Panc1 (cell line): Measurements from ENCODE around the gene WFDC5. TPM values are rescaled to one million over a fixed set of nuclear protein-coding genes. Genes with fewer than 3 reads are reported as not detected.

ENCODE experiments used
- ATAC-seq: fragments of 200-7000 bp; cut with Tn5 transposase; 2 replicates; pipeline ENCODE4 v1.9.1; 2020; ENCODE audit warnings: mild to moderate bottlenecking, moderate library complexity
- BruUV-seq: library from RNA; stranded (reverse); fragments of 400-500 nt; replicated peaks from 2 replicates; lab custom pipeline; 2021; lab: Mats Ljungman, UMichigan
- CTCF ChIA-PET: fragments of 300-600 bp; sonication (Branson Sonifier 250); formaldehyde crosslinking; loops from one replicate; lab custom pipeline; 2022; ENCODE audit warnings: antibody characterized with exemption; lab: Charles Lee
- POLR2A ChIA-PET: fragments of 300-600 bp; sonication (Branson Sonifier 250); formaldehyde crosslinking; loops from one replicate; lab custom pipeline; 2022; ENCODE audit warnings: antibody characterized with exemption; lab: Charles Lee
- DNase-seq: peaks from one replicate; pipeline ENCODE4 v3.0.0-alpha.2; 2010; ENCODE audit warnings: low read depth, low spot score
- H3K27ac ChIP-seq: 2 replicates; pipeline ENCODE4 v1.5.1; 2011; ENCODE audit warnings: mild to moderate bottlenecking, low read length, inconsistent platforms
- H3K27me3 ChIP-seq: fragments of 200-500 bp; sonication (Bioruptor generic); 2 replicates; pipeline ENCODE4 v1.6.0; 2014; ENCODE audit warnings: low read length, inconsistent platforms; ENCODE audit not compliant: control insufficient read depth, insufficient read depth
- H3K36me3 ChIP-seq: fragments of 200-500 bp; sonication (Bioruptor generic); 2 replicates; pipeline ENCODE4 v1.5.1; 2014; ENCODE audit warnings: inconsistent platforms, mild to moderate bottlenecking, low read length, moderate library complexity; ENCODE audit not compliant: control insufficient read depth, insufficient read depth
- H3K4me1 ChIP-seq: 2 replicates; pipeline ENCODE4 v1.5.1; 2011; ENCODE audit warnings: inconsistent platforms, mild to moderate bottlenecking, low read length, moderate library complexity; ENCODE audit not compliant: control insufficient read depth, insufficient read depth
- H3K4me3 ChIP-seq, 2 experiments: 2 replicates each; pipeline ENCODE4 v1.5.1; 2011 to 2012; ENCODE audit warnings: low read depth in 2 of 2, low read length in 2 of 2, mild to moderate bottlenecking in 2 of 2, inconsistent platforms in 1 of 2, moderate library complexity in 1 of 2
- H3K9me3 ChIP-seq: fragments of 200-500 bp; sonication (Bioruptor generic); 2 replicates; pipeline ENCODE4 v1.5.1; 2014; ENCODE audit warnings: low read depth, mild to moderate bottlenecking, inconsistent platforms, low read length, moderate library complexity; ENCODE audit not compliant: control insufficient read depth, insufficient read depth
- POLR2AphosphoS5 ChIP-seq: IDR thresholded peaks from 2 replicates; pipeline ENCODE4 v1.6.1; 2012; ENCODE audit warnings: mild to moderate bottlenecking, low read depth, low read length, moderate library complexity
- SIN3A ChIP-seq: IDR thresholded peaks from 2 replicates; pipeline ENCODE4 v1.6.1; 2012; ENCODE audit warnings: low read depth, mild to moderate bottlenecking, low read length, moderate library complexity, borderline replicate concordance; ENCODE audit not compliant: insufficient read depth
- TCF7L2 ChIP-seq: IDR thresholded peaks from 2 replicates; pipeline ENCODE4 v1.6.1; 2011; ENCODE audit warnings: mild to moderate bottlenecking, low read depth, low read length, inconsistent platforms
- in situ Hi-C: cut with HindIII; loops from 2 replicates; pipeline ENCODE4 v1.10.0; 2016; ENCODE audit warnings: low sequenced_read_pairs, low pct_unique_long_range_greater_than_20kb
- intact Hi-C: fragments of 100-400 bp; cut with micrococcal nuclease; formaldehyde crosslinking; loops from one replicate; pipeline ENCODE4 v1.10.0; 2022; ENCODE audit not compliant: unreplicated experiment
- total RNA-seq: library from RNA; stranded (reverse); gene quantifications from one replicate; pipeline ENCODE4 v1.2.1, GENCODE V29; 2021; ENCODE audit not compliant: unreplicated experiment
- TF ChIP-seq, protein P1 (sequence below), 2 experiments: IDR thresholded peaks; 2 replicates each; pipeline ENCODE4 v1.6.1; 2011 to 2012; ENCODE audit warnings: low read depth in 2 of 2, control low read depth in 1 of 2, low read length in 1 of 2, mild to moderate bottlenecking in 1 of 2, moderate library complexity in 1 of 2; ENCODE audit not compliant: insufficient read depth in 1 of 2
- TF ChIP-seq, protein P2 (sequence below): fragments of 450-650 bp; IDR thresholded peaks from 2 replicates; pipeline ENCODE4 v1.5.1; 2017; ENCODE audit warnings: mild to moderate bottlenecking

The WFDC5 gene
- total RNA-seq, 1 experiment from 2014 or later, result not detected

DNA sequence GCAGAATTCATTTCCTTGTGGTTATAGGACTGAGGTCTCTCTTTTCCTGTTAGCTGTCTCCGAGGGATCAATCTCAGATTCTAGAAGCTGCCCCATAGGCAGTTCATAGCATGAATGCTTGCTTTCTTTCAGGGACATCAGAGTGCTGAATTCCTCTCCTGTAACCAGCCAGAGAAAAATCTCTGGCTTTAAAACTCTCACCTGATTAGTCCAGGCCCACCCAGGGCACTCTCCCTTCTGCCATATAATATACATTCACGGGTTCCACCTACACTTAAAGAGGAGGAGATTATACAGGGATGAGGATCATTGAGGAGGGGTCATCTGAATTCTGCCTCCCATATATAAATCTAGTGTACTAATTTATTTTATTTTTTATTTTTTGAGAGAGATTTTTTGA is 11.9 kb downstream of the WFDC5 start:
- intact Hi-C loops, result loop anchor here (10.0 kb wide), 1 partner anchor 192 kb away; no protein-coding TSS in a partner anchor

DNA sequence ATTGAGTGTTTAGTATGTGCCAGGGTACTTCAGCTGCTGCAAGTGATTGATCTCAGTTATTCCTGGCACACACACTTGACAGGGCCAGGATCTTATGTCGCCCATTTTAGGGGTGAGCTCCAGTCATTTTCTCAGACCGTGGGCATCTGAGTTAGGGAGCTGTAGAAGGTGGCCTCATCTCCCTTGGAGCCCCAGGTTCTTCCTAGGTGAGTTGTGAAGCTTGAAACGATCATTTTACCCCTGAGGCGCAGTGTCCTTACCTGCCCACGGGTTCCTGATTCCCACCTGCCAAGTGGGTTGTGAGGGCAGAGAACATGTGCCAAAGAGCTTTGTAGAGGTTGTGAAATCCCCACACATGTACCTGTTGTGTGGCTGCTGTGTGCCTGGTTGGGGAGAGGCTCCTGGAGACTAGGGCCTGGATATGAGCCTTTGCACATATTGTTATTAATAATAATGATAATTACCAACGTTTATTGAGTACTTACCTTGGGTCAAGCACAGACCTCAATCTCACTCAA is 13.6 kb downstream of the WFDC5 start:
- Histone ChIP-seq H3K27ac (no peak overlapping the region), H3K27me3 (peaks cover 2% of the 10 kb centered on the region; the same call in 1 of the 2 replicates)
- intact Hi-C loops, result loop anchor here (10.0 kb wide), 1 partner anchor 193 kb away; no protein-coding TSS in a partner anchor

More for the DNA sequence above, 11.9 kb downstream of the WFDC5 start:
- in situ Hi-C loops, result no loop called here
- H3K27ac ChIP-seq, result no peak overlapping the region
- ChIA-PET CTCF (interaction anchor here (0.9 kb wide), 1 partner anchor 35 kb away, joined by 3 read pairs; no protein-coding TSS in a partner anchor), POLR2A (interaction anchor here (0.7 kb wide), 1 partner anchor 199 kb away, joined by 4 read pairs; no protein-coding TSS in a partner anchor)
- ATAC-seq (no peak), DNase-seq (no peak)
- H3K27me3 ChIP-seq, result peaks cover 4% of the 10 kb centered on the region
- BruUV-seq, result no TSS peak
- no peaks in the 10 kb centered on the region for H3K36me3 ChIP-seq
- TF ChIP-seq, protein P1, sequence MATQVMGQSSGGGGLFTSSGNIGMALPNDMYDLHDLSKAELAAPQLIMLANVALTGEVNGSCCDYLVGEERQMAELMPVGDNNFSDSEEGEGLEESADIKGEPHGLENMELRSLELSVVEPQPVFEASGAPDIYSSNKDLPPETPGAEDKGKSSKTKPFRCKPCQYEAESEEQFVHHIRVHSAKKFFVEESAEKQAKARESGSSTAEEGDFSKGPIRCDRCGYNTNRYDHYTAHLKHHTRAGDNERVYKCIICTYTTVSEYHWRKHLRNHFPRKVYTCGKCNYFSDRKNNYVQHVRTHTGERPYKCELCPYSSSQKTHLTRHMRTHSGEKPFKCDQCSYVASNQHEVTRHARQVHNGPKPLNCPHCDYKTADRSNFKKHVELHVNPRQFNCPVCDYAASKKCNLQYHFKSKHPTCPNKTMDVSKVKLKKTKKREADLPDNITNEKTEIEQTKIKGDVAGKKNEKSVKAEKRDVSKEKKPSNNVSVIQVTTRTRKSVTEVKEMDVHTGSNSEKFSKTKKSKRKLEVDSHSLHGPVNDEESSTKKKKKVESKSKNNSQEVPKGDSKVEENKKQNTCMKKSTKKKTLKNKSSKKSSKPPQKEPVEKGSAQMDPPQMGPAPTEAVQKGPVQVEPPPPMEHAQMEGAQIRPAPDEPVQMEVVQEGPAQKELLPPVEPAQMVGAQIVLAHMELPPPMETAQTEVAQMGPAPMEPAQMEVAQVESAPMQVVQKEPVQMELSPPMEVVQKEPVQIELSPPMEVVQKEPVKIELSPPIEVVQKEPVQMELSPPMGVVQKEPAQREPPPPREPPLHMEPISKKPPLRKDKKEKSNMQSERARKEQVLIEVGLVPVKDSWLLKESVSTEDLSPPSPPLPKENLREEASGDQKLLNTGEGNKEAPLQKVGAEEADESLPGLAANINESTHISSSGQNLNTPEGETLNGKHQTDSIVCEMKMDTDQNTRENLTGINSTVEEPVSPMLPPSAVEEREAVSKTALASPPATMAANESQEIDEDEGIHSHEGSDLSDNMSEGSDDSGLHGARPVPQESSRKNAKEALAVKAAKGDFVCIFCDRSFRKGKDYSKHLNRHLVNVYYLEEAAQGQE (IDR thresholded peaks at IDR 0.05; ENCODE audit: insufficient read depth in 1 of 2, low read depth in 2 of 2, low read length in 1 of 2), result no peak
- TF ChIP-seq, protein P2, sequence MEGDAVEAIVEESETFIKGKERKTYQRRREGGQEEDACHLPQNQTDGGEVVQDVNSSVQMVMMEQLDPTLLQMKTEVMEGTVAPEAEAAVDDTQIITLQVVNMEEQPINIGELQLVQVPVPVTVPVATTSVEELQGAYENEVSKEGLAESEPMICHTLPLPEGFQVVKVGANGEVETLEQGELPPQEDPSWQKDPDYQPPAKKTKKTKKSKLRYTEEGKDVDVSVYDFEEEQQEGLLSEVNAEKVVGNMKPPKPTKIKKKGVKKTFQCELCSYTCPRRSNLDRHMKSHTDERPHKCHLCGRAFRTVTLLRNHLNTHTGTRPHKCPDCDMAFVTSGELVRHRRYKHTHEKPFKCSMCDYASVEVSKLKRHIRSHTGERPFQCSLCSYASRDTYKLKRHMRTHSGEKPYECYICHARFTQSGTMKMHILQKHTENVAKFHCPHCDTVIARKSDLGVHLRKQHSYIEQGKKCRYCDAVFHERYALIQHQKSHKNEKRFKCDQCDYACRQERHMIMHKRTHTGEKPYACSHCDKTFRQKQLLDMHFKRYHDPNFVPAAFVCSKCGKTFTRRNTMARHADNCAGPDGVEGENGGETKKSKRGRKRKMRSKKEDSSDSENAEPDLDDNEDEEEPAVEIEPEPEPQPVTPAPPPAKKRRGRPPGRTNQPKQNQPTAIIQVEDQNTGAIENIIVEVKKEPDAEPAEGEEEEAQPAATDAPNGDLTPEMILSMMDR, result no peak
- TF ChIP-seq SIN3A (no peak), POLR2AphosphoS5 (no peak), TCF7L2 (no peak)
- H3K4me3 ChIP-seq, result no peak overlapping the region
- H3K4me1 ChIP-seq, result no peaks in the 10 kb centered on the region; the same call in 1 of the 2 replicates
- no peaks in the 10 kb centered on the region for H3K9me3 ChIP-seq

More for the DNA sequence above, 13.6 kb downstream of the WFDC5 start:
- Histone ChIP-seq H3K4me3 (peak overlapping the region in 1 of 2 experiments; percentile 40; a peak in 2 of 4 replicates), H3K36me3 (no peaks in the 10 kb centered on the region), H3K4me1 (no peaks in the 10 kb centered on the region; the same call in 1 of the 2 replicates), H3K9me3 (no peaks in the 10 kb centered on the region)
- ATAC-seq (peak; percentile 14; the same call in 1 of the 2 replicates), DNase-seq (no peak)
- CTCF ChIA-PET, result no interaction called here
- in situ Hi-C loops, result no loop called here
- no peak for TF ChIP-seq TCF7L2
- no peak for TF ChIP-seq SIN3A
- TF ChIP-seq, protein P2, result no peak
- TF ChIP-seq POLR2AphosphoS5, result no peak
- TF ChIP-seq, protein P1 (IDR thresholded peaks at IDR 0.05; ENCODE audit: insufficient read depth in 1 of 2, low read depth in 2 of 2, low read length in 1 of 2), result no peak
- no TSS peak for BruUV-seq
- POLR2A ChIA-PET, result no interaction called here
